Fibroblast of skin of left biceps (primary cell): Measurements from ENCODE around the gene NMUR1.

Experiments
- DNase-seq, 2 experiments: peaks; one replicate each; pipeline ENCODE4 v3.0.0-alpha.2; 2013; ENCODE audit warnings: low read depth in 2 of 2

NMUR1 gene

GRCh38 chr2:231526341-231527090 lies 3.7 kb downstream of the NMUR1 start:
- DNase-seq, result no peak

DNA sequence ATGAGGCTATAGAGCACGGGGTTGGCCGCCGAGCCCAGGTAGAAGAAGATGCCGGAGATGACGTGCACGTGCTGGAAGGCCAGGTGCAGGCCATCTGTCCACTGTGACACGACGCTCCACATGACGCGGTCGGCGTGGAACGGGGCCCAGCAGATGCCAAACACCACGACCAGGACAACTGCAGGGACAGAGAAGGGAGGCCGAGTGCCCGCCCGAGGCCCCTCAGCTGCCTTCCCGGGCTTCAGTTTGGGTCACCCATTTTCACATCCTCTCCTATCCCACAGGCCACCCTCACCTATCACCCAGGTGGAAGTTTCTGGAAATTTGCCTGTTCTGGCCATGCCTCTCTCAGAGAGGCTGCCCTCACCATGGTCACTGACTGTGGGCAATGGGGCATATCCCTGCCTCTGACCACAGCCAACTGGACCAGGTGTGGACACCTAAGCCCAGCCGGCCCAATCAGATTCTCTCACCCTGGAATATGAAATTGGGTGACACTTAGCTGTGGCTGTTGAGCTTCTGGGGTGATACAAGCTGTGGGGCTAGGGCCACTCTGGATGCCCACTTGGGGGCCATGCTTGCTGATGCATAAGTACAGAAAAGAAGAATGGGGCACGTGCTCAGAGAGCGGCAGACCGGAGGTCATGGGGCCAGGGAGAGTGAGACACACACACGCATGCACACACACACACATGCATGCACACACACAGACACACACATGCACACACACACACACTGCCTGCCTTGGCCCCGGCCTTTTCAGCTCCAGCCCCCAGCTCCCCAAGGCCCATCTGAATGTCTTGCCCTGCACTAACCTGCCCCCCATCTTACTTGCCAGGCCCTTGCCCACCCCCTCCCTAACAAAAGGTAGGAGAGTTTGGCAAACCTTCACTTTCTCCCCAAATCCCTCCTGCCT lies 4.7 kb downstream of the NMUR1 start:
- DNase-seq, result no peak

- DNase-seq, result no peak
Measured at GRCh38 chr2:231524477-231525247, 5.6 kb downstream of the NMUR1 start.

- no peak for DNase-seq
Measured at GRCh38 chr2:231523451-231524285, 6.6 kb downstream of the NMUR1 start.

DNA sequence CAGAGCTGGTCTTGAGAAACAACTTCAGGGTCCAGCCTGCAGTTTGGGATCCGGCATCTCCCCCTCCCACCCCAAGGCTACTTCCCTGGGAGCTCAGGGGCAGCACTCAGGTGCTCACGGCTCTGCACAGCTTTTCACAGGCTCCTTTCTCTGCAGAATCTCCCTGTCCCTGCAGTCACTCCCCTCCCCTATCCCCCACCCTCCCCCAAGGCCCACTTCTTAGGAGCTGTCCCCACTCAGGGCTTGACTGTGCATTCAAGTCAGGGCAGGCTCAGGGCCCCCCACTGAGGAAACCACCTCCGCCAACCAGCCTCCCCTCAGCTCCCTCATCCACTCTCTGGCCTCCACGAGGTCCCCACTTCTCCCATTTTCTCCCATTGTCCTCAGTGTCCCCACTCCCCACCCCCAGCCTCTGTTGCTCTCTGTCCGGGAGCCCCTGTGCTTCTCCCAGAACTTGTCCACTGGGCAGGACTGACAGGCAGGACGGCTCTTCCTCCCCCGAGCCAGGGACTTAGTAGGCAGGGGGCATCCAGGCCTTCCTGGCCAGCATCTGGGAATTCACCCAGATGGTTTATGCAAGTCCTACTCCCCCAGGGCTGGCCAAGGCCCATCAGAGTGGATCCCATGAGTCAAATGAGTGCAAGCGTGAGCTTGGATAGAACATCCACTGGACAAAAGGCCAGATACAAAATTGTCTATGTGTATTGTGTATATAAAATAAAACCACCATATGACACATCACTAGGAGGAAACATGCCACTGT lies 7.6 kb downstream of the NMUR1 start:
- no peak for DNase-seq

GRCh38 chr2:231521443-231521842 lies 8.8 kb downstream of the NMUR1 start:
- no peak for DNase-seq

DNA sequence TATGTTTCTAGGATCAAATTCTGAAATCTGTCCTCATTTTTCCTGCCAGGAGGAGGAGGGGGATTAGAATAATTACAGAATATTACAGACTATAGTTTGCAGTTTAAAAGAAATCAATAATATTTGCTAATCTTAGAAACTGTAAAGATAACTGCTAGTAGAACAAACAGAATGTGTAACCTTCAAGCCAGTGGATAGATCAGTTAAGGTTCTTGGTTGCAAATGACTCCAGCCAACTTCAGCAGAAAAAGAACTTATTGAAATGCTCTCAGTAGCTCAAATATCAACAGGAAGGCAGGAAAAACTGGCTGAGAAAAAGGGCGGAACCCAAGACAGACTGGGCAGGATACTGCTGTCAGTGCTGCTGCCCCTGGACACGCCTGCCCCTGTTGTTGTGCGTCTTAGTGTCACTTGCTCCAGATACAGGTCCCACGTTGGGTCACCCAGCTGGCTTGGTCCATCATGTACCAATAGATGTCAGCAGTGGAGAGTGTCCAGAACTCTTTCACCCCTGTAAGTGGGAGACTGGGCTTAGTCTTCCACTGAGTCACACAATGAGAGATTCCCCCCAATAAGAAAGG lies 10.2 kb downstream of the NMUR1 start:
- no peak for DNase-seq

GRCh38 chr2:231518771-231519170 lies 11.5 kb downstream of the NMUR1 start:
- no peak for DNase-seq

DNA sequence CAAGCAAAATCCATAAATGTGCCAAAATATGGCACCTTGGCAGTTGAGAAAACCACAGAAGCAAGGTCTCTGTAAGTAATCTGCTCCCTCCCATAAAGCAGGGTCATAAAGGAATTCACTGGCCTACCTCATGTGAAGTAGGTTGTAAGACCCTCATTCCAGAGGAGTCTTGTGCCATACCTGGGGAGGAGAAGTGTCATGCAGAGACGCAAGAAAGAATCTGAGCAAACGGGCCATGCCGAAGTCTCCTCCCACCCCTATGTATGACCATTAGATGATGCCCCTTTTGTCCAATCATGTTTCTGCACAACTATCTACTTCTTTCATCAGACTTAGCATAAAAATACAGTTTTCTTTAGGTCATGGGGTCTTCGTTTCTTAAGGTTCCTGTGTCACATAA lies 14.6 kb downstream of the NMUR1 start:
- no peak for DNase-seq

GRCh38 chr2:231514951-231515297 lies 15.3 kb downstream of the NMUR1 start:
- no peak for DNase-seq

- DNase-seq, result peak; percentile 89 to 91
Measured at GRCh38 chr2:231514225-231514950, 15.9 kb downstream of the NMUR1 start.

GRCh38 chr2:231513746-231514224 lies 16.5 kb downstream of the NMUR1 start:
- no peak for DNase-seq

DNA sequence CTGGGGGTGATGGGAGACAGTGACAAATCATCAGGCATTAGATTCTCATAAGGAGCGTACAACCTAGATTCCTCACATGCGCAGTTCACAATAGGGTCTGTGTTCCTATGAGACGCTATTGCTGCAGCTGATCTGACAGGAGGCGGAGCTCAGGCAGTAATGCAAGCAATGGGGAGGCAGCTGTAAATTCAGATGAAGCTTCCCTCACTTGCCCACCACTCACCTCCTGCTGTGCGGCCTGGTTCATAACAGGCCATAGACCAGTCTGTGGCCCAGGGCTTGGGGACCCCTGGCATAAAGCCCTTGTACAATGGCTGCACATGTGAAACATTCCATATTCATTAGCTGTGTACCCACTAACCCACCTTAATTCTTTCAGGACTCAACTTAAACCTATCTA lies 18.0 kb downstream of the NMUR1 start:
- DNase-seq, result no peak

DNA sequence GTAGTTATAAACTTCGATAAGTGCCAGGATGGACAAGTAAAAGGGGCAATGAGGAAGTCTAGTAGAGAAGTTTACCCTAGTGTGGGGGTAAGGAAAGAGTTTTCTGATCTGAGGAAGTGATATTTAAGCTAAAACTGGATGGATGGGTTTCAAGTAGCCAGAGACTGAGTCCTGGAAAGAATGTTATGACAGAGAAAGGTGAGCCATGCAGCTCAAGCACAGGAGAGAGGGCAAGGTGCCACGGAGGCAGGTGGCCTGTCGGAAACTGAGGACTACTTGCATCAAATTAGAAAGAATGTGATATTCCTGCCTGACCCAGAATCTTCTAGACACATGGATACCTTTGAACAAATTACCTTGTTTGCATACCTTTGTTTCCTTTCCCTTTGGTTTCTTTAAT lies 26.5 kb downstream of the NMUR1 start:
- no peak for DNase-seq

DNA sequence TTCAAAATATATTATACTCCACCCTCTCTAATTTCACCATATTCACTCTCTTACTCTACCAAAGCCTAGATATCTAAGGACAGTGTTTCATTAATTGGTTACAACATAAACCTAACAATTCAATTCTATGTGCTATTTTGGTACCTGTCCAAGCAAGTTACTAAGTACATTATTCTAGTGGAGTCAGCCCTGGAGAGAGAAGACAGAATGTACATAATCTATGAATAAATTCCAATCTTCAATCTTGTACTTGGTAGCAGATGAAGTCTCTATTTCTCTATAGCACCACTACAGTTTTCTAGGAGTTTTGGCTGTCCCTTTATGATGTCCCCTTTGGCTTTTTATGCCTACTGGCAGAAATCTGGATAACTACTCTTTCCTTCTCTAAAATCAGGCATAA lies 27.6 kb downstream of the NMUR1 start:
- no peak for DNase-seq

GRCh38 chr2:231497651-231498050 lies 32.6 kb downstream of the NMUR1 start:
- no peak for DNase-seq

DNA sequence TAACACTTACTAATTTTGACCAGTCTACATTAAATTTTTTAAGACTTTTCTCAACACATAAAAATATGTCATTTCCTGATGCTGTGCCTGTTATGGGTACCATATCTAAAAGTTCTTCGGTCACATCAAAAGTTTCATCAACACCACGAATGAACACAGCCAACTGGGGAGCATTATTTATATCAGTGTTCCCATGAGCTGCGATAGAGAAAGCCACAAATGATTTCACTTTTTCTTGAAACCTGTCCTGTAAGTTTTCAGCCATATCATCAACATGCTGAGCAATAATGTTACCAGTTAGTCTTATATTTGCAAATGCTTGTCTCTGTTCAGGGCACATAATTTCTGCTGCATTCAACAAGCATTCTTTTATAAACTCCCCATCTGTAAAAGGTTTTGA lies 35.6 kb downstream of the NMUR1 start:
- DNase-seq, result no peak

DNA sequence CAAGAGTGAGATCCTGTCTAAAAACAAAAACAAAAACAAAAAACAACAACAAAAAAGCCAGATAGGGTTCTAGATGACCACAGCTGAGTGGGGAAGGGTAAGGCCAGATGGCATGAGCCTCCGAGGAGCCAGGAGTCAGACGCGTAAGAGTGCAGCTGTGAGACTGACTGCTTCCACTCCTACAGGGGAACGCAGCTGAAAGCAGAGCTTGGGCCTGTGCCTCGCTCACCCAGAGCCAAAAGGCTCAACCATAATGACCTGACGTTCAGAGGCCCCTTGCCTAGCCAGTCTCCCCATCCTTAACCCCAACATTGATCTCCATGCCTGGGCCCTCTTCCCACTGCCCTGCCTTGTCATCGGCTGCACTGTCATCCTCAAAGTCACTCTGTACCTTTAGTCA lies 39.4 kb downstream of the NMUR1 start:
- DNase-seq, result no peak

DNA sequence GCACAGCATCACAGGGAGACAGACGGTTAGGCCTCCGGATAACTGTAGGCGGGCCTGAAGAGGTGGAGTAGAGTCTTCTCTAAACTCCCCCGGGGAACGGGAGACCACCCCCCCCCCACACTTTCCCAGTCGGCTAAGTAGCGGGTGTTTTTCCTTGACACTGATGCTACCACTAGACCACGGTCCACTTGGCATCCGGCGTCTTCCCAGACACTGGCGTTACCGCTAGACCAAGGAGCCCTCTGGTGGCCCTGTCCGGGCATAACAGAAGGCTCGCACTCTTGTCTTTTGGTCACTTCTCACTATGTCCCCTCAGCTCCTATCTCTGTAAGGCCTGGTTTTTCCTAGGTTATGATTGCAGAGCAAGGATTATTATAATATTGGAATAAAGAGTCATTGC lies 40.3 kb downstream of the NMUR1 start:
- no peak for DNase-seq

DNA sequence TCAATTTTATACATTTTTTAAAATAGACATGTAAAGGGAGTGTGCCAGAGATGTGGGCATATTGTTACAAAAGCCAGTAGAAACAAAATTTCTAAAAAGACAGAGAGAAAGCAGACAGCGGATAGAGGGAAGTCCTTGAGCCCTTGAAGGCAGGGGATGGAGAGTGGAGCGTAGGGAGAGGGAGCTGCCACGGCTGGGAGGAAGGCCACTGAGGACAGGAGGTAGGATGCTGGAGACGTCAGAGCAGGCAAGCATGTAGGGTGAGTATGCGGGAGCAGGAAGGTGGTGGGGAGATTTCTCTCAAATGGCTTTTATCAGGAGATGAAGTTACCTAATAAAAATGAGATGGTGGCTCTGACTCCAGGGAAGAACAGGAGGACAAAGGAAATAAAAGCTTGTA lies 41.9 kb downstream of the NMUR1 start:
- DNase-seq, result no peak
